Measurements from ENCODE around the gene AKR1C8.
"Not testable (repeated sequence)": the region's sequence is repeated elsewhere in the genome, so short reads cannot be mapped to it uniquely, and the experiment has no call there.

AKR1C8 gene

GRCh38 chr10:5165738-5166137 lies 19.2 kb downstream of the AKR1C8 start:
- DNase-seq, result no peak

GRCh38 chr10:5163487-5163886 lies 21.5 kb downstream of the AKR1C8 start:
- DNase-seq, result no peak

GRCh38 chr10:5159126-5159525 lies 25.8 kb downstream of the AKR1C8 start:
- DNase-seq, result no peak

- no peak for DNase-seq
Observed at GRCh38 chr10:5157501-5157900, 27.4 kb downstream of the AKR1C8 start.

- no peak for DNase-seq
Observed at GRCh38 chr10:5155951-5156350, 29.0 kb downstream of the AKR1C8 start.

- no peak for DNase-seq
Observed at GRCh38 chr10:5151076-5151475, 33.9 kb downstream of the AKR1C8 start.

- no peak for DNase-seq
Observed at GRCh38 chr10:5148678-5149032, 36.3 kb downstream of the AKR1C8 start.

- no peak for DNase-seq
Observed at GRCh38 chr10:5147981-5148677, 36.8 kb downstream of the AKR1C8 start.

GRCh38 chr10:5147255-5147980 lies 37.5 kb downstream of the AKR1C8 start:
- no peak for DNase-seq

- no peak for DNase-seq
Observed at GRCh38 chr10:5146920-5147254, 38.1 kb downstream of the AKR1C8 start.

GRCh38 chr10:5143137-5143536 lies 41.8 kb downstream of the AKR1C8 start:
- no peak for DNase-seq

GRCh38 chr10:5142199-5142598 lies 42.8 kb downstream of the AKR1C8 start:
- no peak for DNase-seq

GRCh38 chr10:5137699-5138098 lies 47.3 kb downstream of the AKR1C8 start:
- not testable (repeated sequence) for DNase-seq

GRCh38 chr10:5136468-5137087 lies 48.4 kb downstream of the AKR1C8 start:
- no peak for DNase-seq

- DNase-seq, result no peak
Observed at GRCh38 chr10:5135581-5135980, 49.4 kb downstream of the AKR1C8 start.

- no peak for DNase-seq
Observed at GRCh38 chr10:5125315-5126044, 59.5 kb downstream of the AKR1C8 start.

- no peak for DNase-seq
Observed at GRCh38 chr10:5123886-5124285, 61.1 kb downstream of the AKR1C8 start.

- DNase-seq, result not testable (repeated sequence)
Observed at GRCh38 chr10:5119997-5120396, 65.0 kb downstream of the AKR1C8 start.

- DNase-seq, result no peak
Observed at GRCh38 chr10:5117026-5117425, 67.9 kb downstream of the AKR1C8 start.

GRCh38 chr10:5116621-5117020 lies 68.3 kb downstream of the AKR1C8 start:
- no peak for DNase-seq

- not testable (repeated sequence) for DNase-seq
Observed at GRCh38 chr10:5109861-5110260, 75.1 kb downstream of the AKR1C8 start.

- no peak for DNase-seq
Observed at GRCh38 chr10:5108658-5109416, 76.1 kb downstream of the AKR1C8 start.

All from activated CD4-positive, alpha-beta T cell treated with anti-CD3 and anti-CD28 coated beads for 48 hours (primary cell).